HG03139 (cell line): ENCODE results near the gene IQCM.
"Not testable (repeated sequence)": the region's sequence is repeated elsewhere in the genome, so short reads cannot be mapped to it uniquely, and the experiment has no call there.

Experiments used
- ATAC-seq: cut with Tn5 transposase; IDR thresholded peaks from one replicate; pipeline ENCODE4 v1.9.1; 2021; ENCODE audit not compliant: unreplicated experiment

Gene IQCM

GRCh38 chr4:149595500-149595899, 220.1 kb downstream of the IQCM start:
- no peak for ATAC-seq

- ATAC-seq = no peak
These were observed 225.8 kb downstream of the IQCM start for GRCh38 chr4:149589826-149590225.

- ATAC-seq = no peak
These were observed 230.9 kb downstream of the IQCM start for GRCh38 chr4:149584722-149585121.

- ATAC-seq = no peak
These were observed 240.7 kb downstream of the IQCM start for GRCh38 chr4:149574971-149575370.

- no peak for ATAC-seq
These were observed 242.9 kb downstream of the IQCM start for GRCh38 chr4:149572716-149573115.

DNA sequence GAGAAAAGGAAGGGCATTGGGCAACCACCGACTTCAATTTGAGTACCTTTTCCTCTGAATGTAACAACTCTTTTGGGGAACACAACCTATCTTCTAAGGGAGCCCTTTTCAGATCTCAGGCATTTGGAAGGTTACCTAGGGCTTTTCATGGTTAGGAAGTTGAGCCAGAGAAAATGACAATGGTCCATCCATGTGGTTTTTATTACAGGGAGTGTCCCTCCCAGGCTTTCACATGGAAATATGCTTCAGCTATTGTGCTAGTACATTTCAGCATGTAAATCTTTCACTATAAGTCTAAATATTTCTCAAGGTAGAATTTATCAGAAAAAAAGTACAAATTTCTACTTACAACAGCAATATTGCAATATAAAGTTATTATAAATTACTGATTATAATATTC, 259.8 kb downstream of the IQCM start:
- no peak for ATAC-seq

GRCh38 chr4:149555146-149555545, 260.5 kb downstream of the IQCM start:
- ATAC-seq = no peak

DNA sequence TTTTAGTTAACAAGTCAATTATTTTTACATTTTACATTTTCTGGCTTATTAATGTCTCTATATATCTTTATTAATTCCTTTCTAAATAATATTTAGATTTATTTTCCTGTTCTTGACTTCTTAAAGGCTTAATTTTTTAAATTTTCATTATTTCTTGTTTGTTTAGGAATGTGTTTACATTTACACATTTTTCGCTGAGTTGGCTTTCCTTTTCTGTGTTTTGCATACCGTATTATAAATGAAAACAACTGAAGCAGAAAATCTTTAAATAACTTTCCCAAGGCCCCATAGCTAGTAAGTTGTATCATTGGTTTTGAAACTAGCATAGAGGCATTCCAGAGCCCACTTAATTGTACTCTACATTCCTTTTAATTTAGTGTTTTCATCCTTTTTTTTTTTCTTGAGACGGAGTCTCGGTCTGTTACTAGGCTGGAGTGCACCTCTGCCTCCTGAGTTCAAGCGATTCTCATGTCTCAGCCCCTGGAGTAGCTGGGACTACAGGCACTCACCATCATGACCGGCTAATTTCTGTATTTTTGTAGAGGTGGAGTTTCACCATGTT, 261.6 kb downstream of the IQCM start:
- ATAC-seq = no peak

GRCh38 chr4:149552601-149553000, 263.0 kb downstream of the IQCM start:
- ATAC-seq = no peak

DNA sequence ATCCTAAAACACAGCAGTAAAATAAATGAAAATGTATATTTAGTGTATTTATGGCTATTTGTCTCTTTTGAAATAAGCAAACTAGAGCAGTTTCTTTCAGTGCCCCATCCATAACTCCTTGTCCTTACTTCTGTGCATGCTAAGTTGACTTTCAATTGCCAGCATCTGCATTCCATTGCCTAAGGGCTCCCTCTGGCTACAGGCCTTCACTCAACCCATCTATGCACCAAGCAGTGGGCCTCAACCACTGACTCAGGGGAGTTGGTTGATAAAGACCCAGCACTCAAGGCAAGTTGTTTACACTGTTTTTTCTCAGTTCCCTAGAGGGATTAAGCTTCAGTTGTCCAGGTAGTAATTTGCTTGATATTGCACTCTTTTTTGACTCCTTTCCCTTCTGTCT, 265.7 kb downstream of the IQCM start:
- no peak for ATAC-seq

DNA sequence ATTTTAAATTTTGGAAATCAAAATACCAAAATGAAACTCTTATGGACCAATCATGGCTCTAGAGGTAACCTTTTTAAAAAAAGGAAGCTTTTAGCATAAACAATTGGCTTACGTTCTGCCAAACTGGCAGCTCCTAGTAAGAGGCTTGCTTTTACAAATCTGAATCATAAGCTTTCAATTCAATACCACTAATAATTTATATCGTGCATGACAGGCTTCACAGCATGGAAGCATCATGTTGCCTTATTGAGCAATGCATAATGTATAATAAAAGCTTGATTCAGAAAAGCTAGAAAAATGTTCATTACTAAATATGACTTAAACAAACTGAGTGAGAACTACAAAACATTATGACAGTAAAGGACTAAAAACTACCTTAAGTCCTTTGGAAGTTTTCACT, 280.9 kb downstream of the IQCM start:
- ATAC-seq = no peak

DNA sequence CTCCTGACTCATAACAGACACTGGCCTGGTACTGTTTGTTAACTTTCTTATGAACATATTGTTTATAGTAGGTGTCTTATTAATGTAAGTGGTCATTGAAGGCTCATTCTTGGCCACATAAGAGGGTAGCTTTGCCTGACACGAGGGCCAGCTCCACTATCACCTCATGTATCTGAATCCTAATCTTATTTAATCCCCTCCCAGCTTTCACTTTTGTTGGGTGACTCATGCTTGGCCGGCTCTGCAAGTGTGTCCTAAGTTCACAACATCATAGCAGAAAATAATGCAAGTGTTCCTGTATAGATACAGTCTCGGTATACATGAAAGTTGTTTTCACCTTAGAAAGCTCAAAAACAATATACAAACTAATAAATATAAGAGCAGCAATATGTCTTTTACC, 283.8 kb downstream of the IQCM start:
- ATAC-seq = no peak

DNA sequence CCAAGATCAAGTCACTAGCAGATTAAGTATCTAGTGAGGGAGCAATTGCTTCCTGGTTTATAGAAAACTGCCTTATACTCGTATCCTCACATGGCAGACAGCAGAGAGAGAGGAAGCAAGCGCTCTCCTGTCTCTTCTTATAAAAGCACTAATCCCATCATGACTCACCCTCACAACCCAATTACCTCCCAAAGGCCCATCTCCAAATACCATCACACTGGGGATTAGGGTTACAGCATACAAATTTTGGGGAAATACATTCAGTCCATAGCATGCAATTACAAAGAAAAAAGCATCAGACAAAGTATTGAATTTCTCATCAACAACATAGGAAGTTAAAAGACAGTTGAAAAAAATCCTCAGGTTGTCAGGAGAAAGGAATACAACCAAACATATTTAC, 292.6 kb downstream of the IQCM start:
- ATAC-seq = no peak

DNA sequence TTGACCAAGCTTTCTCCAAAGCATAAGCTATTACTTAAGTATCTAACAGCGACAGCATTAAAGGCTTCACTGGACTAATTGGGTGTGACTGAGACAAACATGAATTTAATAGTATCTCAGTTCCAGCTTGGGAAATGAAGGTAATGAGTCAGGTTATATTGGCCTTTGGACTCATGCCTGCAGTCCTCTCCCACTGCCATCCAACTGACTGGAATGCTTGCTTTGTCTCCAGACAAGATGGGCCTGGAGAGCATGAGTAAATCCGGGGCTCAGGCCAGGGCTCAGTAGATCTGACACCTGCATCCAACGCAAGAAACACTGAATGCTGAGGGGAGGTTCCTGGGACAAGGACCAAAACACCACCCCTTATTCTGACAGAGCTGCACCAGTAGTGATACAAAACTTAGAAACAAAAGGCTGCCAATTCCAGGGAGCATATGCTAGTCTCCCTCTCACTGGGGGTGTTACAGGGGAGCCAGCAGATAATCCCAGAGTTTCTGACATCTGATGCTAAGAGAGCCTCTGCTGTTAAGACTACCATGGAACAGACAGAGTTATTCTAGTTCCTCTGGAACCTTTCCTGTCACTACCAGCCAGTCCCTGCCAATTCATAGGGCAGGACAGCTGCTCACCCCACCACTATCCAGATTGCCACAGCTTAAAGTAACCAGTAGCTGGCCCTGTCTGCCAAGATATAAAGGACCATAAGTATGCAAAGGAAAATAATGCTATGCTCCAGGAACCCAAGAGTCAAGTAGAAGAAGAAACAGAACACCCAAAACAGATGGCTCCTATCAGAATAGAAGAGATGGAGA, 293.8 kb downstream of the IQCM start:
- ATAC-seq = no peak

DNA sequence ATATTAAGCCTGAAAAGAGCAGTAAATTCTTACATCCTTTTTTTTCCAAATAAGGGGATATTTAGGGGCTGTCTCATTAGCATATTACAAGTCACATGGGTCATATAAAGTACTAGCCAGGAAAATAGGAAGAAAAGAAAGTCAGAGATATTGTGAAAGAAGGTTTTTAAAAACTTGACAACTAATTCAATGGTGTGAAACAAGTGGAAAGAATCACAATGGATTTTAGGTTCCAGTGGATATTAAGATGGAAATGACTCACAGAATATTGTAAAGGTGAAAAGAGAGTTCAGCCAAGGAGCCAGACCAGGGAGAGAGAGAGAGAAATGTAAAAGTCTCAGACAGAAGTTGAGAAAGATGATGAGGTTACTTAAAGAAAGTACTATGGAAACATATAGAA, 297.2 kb downstream of the IQCM start:
- no peak for ATAC-seq

DNA sequence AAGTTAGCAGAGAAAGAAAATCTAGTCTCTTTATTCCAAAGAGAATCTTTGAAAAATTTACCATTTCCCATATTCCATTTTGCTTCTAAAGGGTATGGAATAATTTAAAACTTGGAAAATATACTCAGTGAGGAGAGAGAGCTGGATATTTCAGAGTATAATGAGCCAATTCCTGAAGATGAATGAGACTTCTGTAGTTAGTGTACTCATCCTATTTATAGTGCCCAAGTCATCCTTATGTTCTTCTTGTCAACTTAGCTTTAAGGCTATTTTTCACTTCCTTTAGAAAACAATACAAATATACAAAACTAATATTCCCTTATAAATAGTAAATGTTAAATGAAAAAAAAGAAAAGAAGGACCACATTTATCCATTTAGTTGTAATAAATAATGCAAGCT, 302.6 kb downstream of the IQCM start:
- ATAC-seq = no peak

DNA sequence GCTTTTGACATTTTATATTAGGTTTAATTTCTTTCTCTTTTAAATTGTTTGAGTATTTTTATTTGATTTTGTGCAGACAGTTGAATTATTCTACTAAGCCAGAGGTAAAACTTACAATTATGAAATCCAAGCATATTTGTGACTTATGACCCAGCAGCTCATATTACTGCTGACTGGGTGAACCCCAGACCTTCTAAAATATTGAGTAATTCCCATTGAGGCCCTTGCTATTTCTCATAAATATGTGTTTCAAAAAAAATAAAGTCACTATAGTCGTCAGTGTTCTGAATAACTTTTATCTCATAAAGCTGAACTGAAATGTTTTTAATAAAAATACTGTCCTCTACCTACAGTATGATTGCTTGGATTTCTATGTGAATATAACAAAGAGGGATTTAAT, 303.1 kb downstream of the IQCM start:
- no peak for ATAC-seq

DNA sequence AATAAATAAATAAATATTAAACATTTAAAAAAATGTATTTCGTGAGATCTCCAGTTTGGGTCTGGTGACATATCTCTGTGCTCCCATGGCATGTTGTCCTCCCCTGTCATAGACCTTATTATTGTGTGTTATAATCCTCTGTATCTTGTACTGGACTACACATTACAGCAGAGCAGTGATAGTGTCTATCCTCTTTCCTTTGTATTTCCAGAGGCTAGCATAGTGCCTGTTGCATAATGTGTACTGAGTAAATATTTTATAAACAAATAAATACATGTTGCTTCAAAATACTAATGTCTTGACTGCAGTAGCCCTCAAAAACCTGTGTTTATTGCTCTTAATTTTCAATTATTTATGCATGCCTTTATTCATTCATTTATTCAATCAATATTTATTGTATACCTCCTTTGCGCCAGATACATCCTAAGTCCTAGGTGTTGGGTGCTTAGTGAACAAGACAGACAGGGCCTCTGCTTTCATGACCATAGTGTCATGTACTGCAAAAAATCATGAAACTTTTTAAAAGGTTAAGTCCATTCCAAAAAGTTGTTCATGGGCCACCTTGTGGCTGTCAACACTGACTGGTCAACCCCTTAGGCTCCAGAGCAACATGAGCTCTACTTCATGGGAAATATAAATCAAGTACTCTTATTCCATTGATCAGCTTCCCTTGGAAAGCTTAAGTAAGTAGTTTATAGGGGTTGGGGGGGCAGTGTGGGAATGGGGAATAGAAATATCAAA, 303.9 kb downstream of the IQCM start:
- no peak for ATAC-seq

- not testable (repeated sequence) for ATAC-seq
These were observed 308.3 kb downstream of the IQCM start for GRCh38 chr4:149507309-149507708.

GRCh38 chr4:149500806-149501205, 314.8 kb downstream of the IQCM start:
- ATAC-seq = no peak

DNA sequence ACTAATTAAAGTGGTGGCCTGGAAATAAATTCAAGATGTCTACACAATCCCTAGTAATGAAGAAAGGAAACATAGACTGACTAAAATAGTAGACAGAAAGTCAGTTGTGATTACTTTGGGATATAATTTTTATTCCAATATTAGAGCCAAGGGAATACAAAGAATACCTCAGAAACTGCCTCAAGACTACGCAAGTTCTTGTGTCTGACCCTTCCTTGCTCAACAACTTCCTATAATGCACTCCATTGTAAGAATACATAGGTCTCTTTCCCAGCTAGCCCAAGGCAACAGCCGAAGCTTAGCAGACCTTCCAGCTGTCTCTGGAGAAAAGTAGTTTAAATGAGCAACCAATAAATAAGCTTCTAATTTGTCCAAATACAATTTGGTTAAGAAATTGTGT, 315.9 kb downstream of the IQCM start:
- ATAC-seq = no peak

DNA sequence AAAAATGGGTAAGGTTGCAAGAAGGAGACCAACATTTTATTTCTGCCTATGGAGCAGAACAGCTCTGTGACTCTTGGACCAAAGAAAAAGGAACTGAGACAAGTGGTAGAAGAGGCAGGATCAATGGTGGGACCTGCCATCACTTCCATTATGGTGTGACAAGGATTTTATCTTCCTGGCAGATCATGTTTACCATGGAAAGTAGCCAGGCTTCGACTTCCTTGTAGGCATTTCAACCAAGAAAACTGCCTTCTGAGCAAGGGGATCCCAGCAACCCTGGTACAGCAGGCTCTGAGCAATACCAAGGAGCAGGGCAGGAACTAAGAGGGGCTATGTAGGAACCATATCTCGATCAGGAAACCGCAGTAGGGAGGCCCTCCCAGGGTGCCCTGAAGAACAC, 317.4 kb downstream of the IQCM start:
- ATAC-seq = no peak
